ENCODE results near the gene ARHGEF6. TPM values are rescaled to one million over a fixed set of nuclear protein-coding genes. Genes with fewer than 3 reads are reported as not detected.

The ARHGEF6 gene
- polyA plus RNA-seq, 1 experiment, result 6.8 TPM

GRCh38 chrX:136689436-136689835 lies 91.3 kb downstream of the ARHGEF6 start:
- no peak for TF ChIP-seq CTCF (IDR thresholded peaks at IDR 0.05; ENCODE audit: low read depth, low read length)
- ChIA-PET CTCF (no interaction called here), POLR2A (no interaction called here)
- H3K9me3 ChIP-seq (ENCODE audit: control insufficient read depth, insufficient read depth, low read length), result no peaks in the 10 kb centered on the region
- no peak overlapping the region for H3K4me3 ChIP-seq (ENCODE audit: low read depth, low read length)
- peak overlapping the region; percentile 31 for H3K27ac ChIP-seq (ENCODE audit: low read depth, low read length)
- DNase-seq (ENCODE audit: low read depth, low spot score), result no peak
- no peaks in the 10 kb centered on the region for H3K27me3 ChIP-seq (ENCODE audit: control insufficient read depth, insufficient read depth, low read length)

- Histone ChIP-seq H3K27ac (ENCODE audit: low read depth, low read length) (no peak overlapping the region), H3K4me3 (ENCODE audit: low read depth, low read length) (no peak overlapping the region), H3K9me3 (ENCODE audit: control insufficient read depth, insufficient read depth, low read length) (no peaks in the 10 kb centered on the region), H3K27me3 (ENCODE audit: control insufficient read depth, insufficient read depth, low read length) (no peaks in the 10 kb centered on the region)
- ChIA-PET POLR2A (no interaction called here), CTCF (no interaction called here)
- no peak for TF ChIP-seq CTCF (IDR thresholded peaks at IDR 0.05; ENCODE audit: low read depth, low read length)
- DNase-seq (ENCODE audit: low read depth, low spot score), result no peak
Observed at GRCh38 chrX:136687457-136687856, 93.3 kb downstream of the ARHGEF6 start.

GRCh38 chrX:136684120-136684519 lies 96.6 kb downstream of the ARHGEF6 start:
- H3K27me3 ChIP-seq (ENCODE audit: control insufficient read depth, insufficient read depth, low read length), result no peaks in the 10 kb centered on the region
- no peak for DNase-seq (ENCODE audit: low read depth, low spot score)
- no peaks in the 10 kb centered on the region for H3K9me3 ChIP-seq (ENCODE audit: control insufficient read depth, insufficient read depth, low read length)
- H3K27ac ChIP-seq (ENCODE audit: low read depth, low read length), result no peak overlapping the region
- no peak for TF ChIP-seq CTCF (IDR thresholded peaks at IDR 0.05; ENCODE audit: low read depth, low read length)
- CTCF ChIA-PET, result no interaction called here
- H3K4me3 ChIP-seq (ENCODE audit: low read depth, low read length), result no peak overlapping the region
- POLR2A ChIA-PET, result no interaction called here

- TF ChIP-seq CTCF (IDR thresholded peaks at IDR 0.05; ENCODE audit: low read depth, low read length), result no peak
- Histone ChIP-seq H3K27ac (ENCODE audit: low read depth, low read length) (no peak overlapping the region), H3K27me3 (ENCODE audit: control insufficient read depth, insufficient read depth, low read length) (no peaks in the 10 kb centered on the region), H3K9me3 (ENCODE audit: control insufficient read depth, insufficient read depth, low read length) (no peaks in the 10 kb centered on the region), H3K4me3 (ENCODE audit: low read depth, low read length) (no peak overlapping the region)
- CTCF ChIA-PET, result interaction anchor here (1.1 kb wide), 1 partner anchor 15 kb away, joined by 4 read pairs; no protein-coding TSS in a partner anchor
- DNase-seq (ENCODE audit: low read depth, low spot score), result no peak
- POLR2A ChIA-PET, result no interaction called here
Observed at GRCh38 chrX:136679531-136679930, 101.2 kb downstream of the ARHGEF6 start.

- H3K9me3 ChIP-seq (ENCODE audit: control insufficient read depth, insufficient read depth, low read length), result no peaks in the 10 kb centered on the region
- no peak overlapping the region for H3K4me3 ChIP-seq (ENCODE audit: low read depth, low read length)
- ChIA-PET POLR2A (no interaction called here), CTCF (no interaction called here)
- no peaks in the 10 kb centered on the region for H3K27me3 ChIP-seq (ENCODE audit: control insufficient read depth, insufficient read depth, low read length)
- DNase-seq (ENCODE audit: low read depth, low spot score), result no peak
- no peak overlapping the region for H3K27ac ChIP-seq (ENCODE audit: low read depth, low read length)
- TF ChIP-seq CTCF (IDR thresholded peaks at IDR 0.05; ENCODE audit: low read depth, low read length), result no peak
Observed at GRCh38 chrX:136674270-136674985, 106.3 kb downstream of the ARHGEF6 start.
